Keratinocyte (primary cell): ENCODE results near the gene RGS6.
"Not testable (repeated sequence)": the region's sequence is repeated elsewhere in the genome, so short reads cannot be mapped to it uniquely, and the experiment has no call there.

Experiments
- CTCF ChIP-seq, 3 experiments: IDR thresholded peaks in 1 of 3; conservative IDR thresholded peaks in 1 of 3; optimal IDR thresholded peaks in 1 of 3; 2 replicates in 2 of 3; 3 replicates in 1 of 3; pipeline versions ENCODE3 to v1.5.1; 2011; ENCODE audit warnings: low read length in 3 of 3, mild to moderate bottlenecking in 3 of 3, moderate library complexity in 2 of 3, control low read depth in 1 of 3, inconsistent platforms in 1 of 3; ENCODE audit not compliant: insufficient read depth in 2 of 3; ENCODE audit errors: extremely low read depth in 1 of 3
- EZH2 ChIP-seq: IDR thresholded peaks from one replicate; pipeline ENCODE4 v1.6.1; 2012; ENCODE audit warnings: inconsistent platforms, mild to moderate bottlenecking, low read length, moderate library complexity

- TF ChIP-seq CTCF (optimal IDR thresholded peaks at IDR 0.05 in 1 of 3, IDR thresholded peaks at IDR 0.05 in 1 of 3, conservative IDR thresholded peaks at IDR 0.05 in 1 of 3; ENCODE audit: extremely low read depth in 1 of 3, insufficient read depth in 2 of 3, low read length in 3 of 3); EZH2: not testable (repeated sequence)
These were observed 545.3 kb downstream of the RGS6 start for GRCh38 chr14:72477578-72477977.
